Pancreas (tissue), 10 donors: ENCODE results near the gene E2F6. TPM values are rescaled to one million over a fixed set of nuclear protein-coding genes. Genes with fewer than 3 reads are reported as not detected.

Experiments
- ATAC-seq, 4 donors: fragments of 200-7000 bp; cut with Tn5 transposase; one replicate each; pipeline versions ENCODE4 v1.8.0 to v1.9.1; 2020; ENCODE audit warnings: mild to moderate bottlenecking in 4 of 4, moderate library complexity in 4 of 4
- DNase-seq, 6 donors: peaks; one replicate each; pipeline ENCODE4 v3.0.0-alpha.2; 2020
- FAIRE-seq: peaks from 2 replicates; lab custom pipeline; 2012; peaks lifted over from hg19 to GRCh38; lab: Jason Lieb, UNC
- H3K27ac ChIP-seq, 4 donors: fragments of 200-600 bp; sonication (generic); 1 replicate in 3 of 4; 2 replicates in 1 of 4; pipeline versions ENCODE4 v1.5.0 to v1.8.0; 2020
- H3K27me3 ChIP-seq, 4 donors: fragments of 200-600 bp; one replicate each; pipeline ENCODE4 v1.8.0; 2021
- H3K36me3 ChIP-seq, 3 donors: fragments of 200-600 bp; sonication (generic) in 1 of 3; one replicate each; pipeline versions ENCODE4 v1.5.0 to v1.8.0; 2020 to 2021
- H3K4me1 ChIP-seq, 3 donors: fragments of 200-600 bp; one replicate each; pipeline ENCODE4 v1.8.0; 2021
- H3K4me3 ChIP-seq, 4 donors: fragments of 200-600 bp; sonication (generic) in 2 of 4; one replicate each; pipeline versions ENCODE4 v1.5.0 to v1.8.0; 2020 to 2021
- H3K9me3 ChIP-seq, 4 donors: fragments of 200-600 bp; one replicate each; pipeline ENCODE4 v1.8.0; 2021
- WGBS, 2 donors: extraction: QIAGEN DNeasy Blood & Tissue Kit; methylation state at CpG; one replicate each; pipeline ENCODE4 v1.1.7; 2013; 5-methylcytosine and 5-hydroxymethylcytosine counted together
- intact Hi-C, 3 donors: fragments of 100-400 bp; cut with DNase I; formaldehyde crosslinking; loops; one replicate each; pipeline versions ENCODE4 v1.11.1 to v1.14.2; 2022
- polyA plus RNA-seq, 2 donors: library from polyadenylated mRNA; stranded (reverse); fragments of 200-250 nt; gene quantifications; one replicate each; pipeline ENCODE4 v1.2.3, GENCODE V29; 2013
- total RNA-seq, 6 donors: library from RNA; stranded (reverse); fragmentation: NEBNext Ultra II Directional in 4 of 6; extraction: Animal tissue kit (Norgen Biotek cat#: 25700) in 4 of 6; gene quantifications; one replicate each; pipeline versions ENCODE4 v1.2.1 to v1.2.4, GENCODE V29; 2021 to 2023
- TF ChIP-seq, protein P1 (sequence below), 4 donors: fragments of 200-600 bp; sonication (generic) in 3 of 4; IDR thresholded peaks; one replicate each; pipeline versions ENCODE4 v1.5.0 to v1.8.0; 2021; ENCODE audit warnings: antibody characterized with exemption in 4 of 4
- donor health status: healthy with polysubstance abuse.
- donor health status: DM: no; HTN: no; CAD: no; lungs with moderate emphysema.
- donor health status: DM: no; HTN: no; CAD: no.
- donor health status: control.
- donor health status: control.
- donor health status: Bipolar disorder and iron deficiency.
- donor health status: DM: yes; HTN: yes; CAD: no.
- donor health status: DM: no; HTN: no; CAD: no.
- donor health status: DM: no; HTN: no; CAD: no.
- donor health status: DM: yes; HTN: yes; CAD: no.

The E2F6 gene
- total and polyA plus RNA-seq, 8 donors: 3.0 to 9.6 (median 5.0) TPM

GRCh38 chr2:11444737-11445136 is 21.2 kb downstream of the E2F6 start:
- DNase-seq (no peak), ATAC-seq (no peak)
- no peaks in the 10 kb centered on the region for H3K27me3 ChIP-seq

DNA sequence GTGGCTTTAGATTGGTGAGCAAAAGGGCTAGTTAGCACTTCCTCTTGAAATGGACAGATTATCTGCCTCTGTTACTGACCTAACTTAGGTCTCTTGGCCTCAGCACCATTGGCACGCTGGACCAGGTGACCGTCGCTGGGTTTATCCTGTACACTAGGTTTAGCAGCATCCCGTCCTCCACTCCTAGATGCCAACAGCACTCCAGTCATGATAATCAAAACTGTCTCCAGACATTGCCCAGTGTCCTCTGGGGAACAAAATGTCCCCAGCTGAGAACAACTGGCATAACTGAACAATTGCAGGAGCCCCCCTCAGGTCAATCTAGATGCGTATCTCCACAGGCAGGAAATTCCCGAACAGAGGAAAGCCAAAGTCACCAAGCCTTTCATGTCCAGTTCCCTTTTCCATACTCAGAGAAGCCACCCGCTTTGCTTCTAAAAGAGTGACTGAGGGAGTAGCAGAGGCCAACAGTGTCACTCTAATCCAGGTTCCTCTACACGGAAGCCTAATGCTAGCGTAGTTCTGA is 27.3 kb downstream of the E2F6 start:
- TF ChIP-seq, protein P1, sequence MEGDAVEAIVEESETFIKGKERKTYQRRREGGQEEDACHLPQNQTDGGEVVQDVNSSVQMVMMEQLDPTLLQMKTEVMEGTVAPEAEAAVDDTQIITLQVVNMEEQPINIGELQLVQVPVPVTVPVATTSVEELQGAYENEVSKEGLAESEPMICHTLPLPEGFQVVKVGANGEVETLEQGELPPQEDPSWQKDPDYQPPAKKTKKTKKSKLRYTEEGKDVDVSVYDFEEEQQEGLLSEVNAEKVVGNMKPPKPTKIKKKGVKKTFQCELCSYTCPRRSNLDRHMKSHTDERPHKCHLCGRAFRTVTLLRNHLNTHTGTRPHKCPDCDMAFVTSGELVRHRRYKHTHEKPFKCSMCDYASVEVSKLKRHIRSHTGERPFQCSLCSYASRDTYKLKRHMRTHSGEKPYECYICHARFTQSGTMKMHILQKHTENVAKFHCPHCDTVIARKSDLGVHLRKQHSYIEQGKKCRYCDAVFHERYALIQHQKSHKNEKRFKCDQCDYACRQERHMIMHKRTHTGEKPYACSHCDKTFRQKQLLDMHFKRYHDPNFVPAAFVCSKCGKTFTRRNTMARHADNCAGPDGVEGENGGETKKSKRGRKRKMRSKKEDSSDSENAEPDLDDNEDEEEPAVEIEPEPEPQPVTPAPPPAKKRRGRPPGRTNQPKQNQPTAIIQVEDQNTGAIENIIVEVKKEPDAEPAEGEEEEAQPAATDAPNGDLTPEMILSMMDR (IDR thresholded peaks at IDR 0.05): no peak
- intact Hi-C loops: no loop called here
- Histone ChIP-seq H3K36me3 (no peaks in the 10 kb centered on the region), H3K4me3 (no peak overlapping the region), H3K4me1 (no peaks in the 10 kb centered on the region), H3K9me3 (no peaks in the 10 kb centered on the region), H3K27ac (no peak overlapping the region), H3K27me3 (no peaks in the 10 kb centered on the region)
- FAIRE-seq (no peak), DNase-seq (no peak), ATAC-seq (no peak)
- 97% methylated on average over 9 of the region's 9 CpGs for WGBS, 2 donors

More at GRCh38 chr2:11444737-11445136, 21.2 kb downstream of the E2F6 start:
- Histone ChIP-seq H3K36me3 (peaks cover 1 to 22% (median 8%) of the 10 kb centered on the region in 3 donors), H3K4me1 (no peaks in the 10 kb centered on the region), H3K4me3 (no peak overlapping the region), H3K9me3 (no peaks in the 10 kb centered on the region), H3K27ac (no peak overlapping the region)
- 91 to 95% methylated on average over 4 of the region's 4 CpGs for WGBS, 2 donors
- TF ChIP-seq, protein P1 (IDR thresholded peaks at IDR 0.05): no peak
- FAIRE-seq: no peak
- intact Hi-C loops: no loop called here

DNA sequence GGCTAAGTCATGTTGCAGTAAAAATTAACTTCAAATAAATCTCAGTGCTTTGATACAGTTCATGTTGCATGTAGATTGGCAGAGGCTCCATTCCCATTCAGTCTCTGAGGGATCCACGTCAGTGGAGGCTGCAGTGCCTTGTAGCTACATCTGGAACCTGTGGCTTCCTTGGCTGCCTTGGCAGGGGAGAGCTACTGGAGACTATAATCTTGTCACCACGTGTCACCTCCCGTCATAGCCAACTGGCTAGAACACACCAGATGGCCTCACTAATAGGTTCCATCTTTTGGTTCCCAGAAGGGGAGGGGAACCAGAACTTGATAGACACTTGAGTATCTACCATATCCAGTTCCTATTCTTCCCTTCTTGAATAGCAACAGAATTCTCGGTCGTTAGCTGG is 28.4 kb downstream of the E2F6 start:
- WGBS, 2 donors: 76 to 86% methylated on average over 5 of the region's 5 CpGs
- no peak for FAIRE-seq

DNA sequence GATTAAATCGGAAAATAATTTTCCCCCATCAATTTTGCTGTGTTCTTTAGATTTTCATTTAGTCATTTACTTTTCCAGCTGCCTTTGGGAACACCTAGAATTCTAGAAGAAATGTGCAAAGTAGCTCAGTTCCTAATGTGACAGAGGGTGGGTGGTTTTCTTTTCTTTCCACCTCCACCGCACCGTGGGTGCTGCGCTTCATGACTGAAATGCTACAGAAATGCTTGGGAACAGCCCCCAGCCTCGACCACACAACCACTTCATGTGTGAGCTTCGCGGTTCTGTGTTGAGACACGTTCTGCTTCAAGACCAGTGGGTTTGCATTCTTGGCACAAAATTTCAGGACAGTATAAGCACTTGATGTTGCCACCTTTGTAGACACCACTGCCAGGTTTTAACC is 30.9 kb downstream of the E2F6 start:
- Histone ChIP-seq H3K9me3 (no peaks in the 10 kb centered on the region), H3K4me1 (no peaks in the 10 kb centered on the region), H3K36me3 (no peaks in the 10 kb centered on the region), H3K27me3 (no peaks in the 10 kb centered on the region), H3K4me3 (no peak overlapping the region), H3K27ac (no peak overlapping the region)
- 90 to 92% methylated on average over 8 of the region's 8 CpGs for WGBS, 2 donors
- TF ChIP-seq, protein P1 (IDR thresholded peaks at IDR 0.05): no peak
- intact Hi-C loops: no loop called here
- FAIRE-seq: no peak
- no peak for ATAC-seq
- DNase-seq: no peak

More for the DNA sequence above, 28.4 kb downstream of the E2F6 start:
- no peaks in the 10 kb centered on the region for H3K27me3 ChIP-seq
- DNase-seq (no peak), ATAC-seq (no peak)
- H3K9me3 ChIP-seq: no peaks in the 10 kb centered on the region
- TF ChIP-seq, protein P1 (IDR thresholded peaks at IDR 0.05): no peak
- no peaks in the 10 kb centered on the region for H3K36me3 ChIP-seq
- intact Hi-C loops: no loop called here
- H3K27ac ChIP-seq: no peak overlapping the region
- no peaks in the 10 kb centered on the region for H3K4me1 ChIP-seq
- H3K4me3 ChIP-seq: no peak overlapping the region

- ATAC-seq (no peak), FAIRE-seq (no peak), DNase-seq (no peak)
- intact Hi-C loops: no loop called here
- no peak overlapping the region for H3K27ac ChIP-seq
- 93 to 97% methylated on average over 7 of the region's 7 CpGs for WGBS, 2 donors
- no peaks in the 10 kb centered on the region for H3K27me3 ChIP-seq
- no peaks in the 10 kb centered on the region for H3K36me3 ChIP-seq
- no peaks in the 10 kb centered on the region for H3K4me1 ChIP-seq
- TF ChIP-seq, protein P1 (IDR thresholded peaks at IDR 0.05): no peak
- H3K4me3 ChIP-seq: no peak overlapping the region
- H3K9me3 ChIP-seq: no peaks in the 10 kb centered on the region
Measured at GRCh38 chr2:11434443-11434842, 31.5 kb downstream of the E2F6 start.
